ENCODE results near the gene MIPOL1.

Gene MIPOL1

GRCh38 chr14:37571391-37571790 lies 373.7 kb downstream of the MIPOL1 start:
- no peak for TF ChIP-seq CTCF (IDR thresholded peaks at IDR 0.05)

GRCh38 chr14:37573356-37573755 lies 375.6 kb downstream of the MIPOL1 start:
- Histone ChIP-seq H3K36me3 (no peaks in the 10 kb centered on the region), H3K4me3 (ENCODE audit: low read depth in 1 of 2, low read length in 1 of 2) (no peak overlapping the region), H3K27ac (no peak overlapping the region), H3K27me3 (no peaks in the 10 kb centered on the region), H3K4me1 (ENCODE audit: control insufficient read depth in 1 of 2, insufficient read depth in 1 of 2, low read depth in 1 of 2, low read length in 1 of 2) (no peaks in the 10 kb centered on the region), H3K9me3 (no peaks in the 10 kb centered on the region)
- no peak for TF ChIP-seq CTCF (IDR thresholded peaks at IDR 0.05)

More at GRCh38 chr14:37571391-37571790, 373.7 kb downstream of the MIPOL1 start:
- Histone ChIP-seq H3K9me3 (no peaks in the 10 kb centered on the region), H3K27me3 (no peaks in the 10 kb centered on the region), H3K27ac (no peak overlapping the region), H3K4me3 (ENCODE audit: low read depth in 1 of 2, low read length in 1 of 2) (no peak overlapping the region), H3K4me1 (ENCODE audit: control insufficient read depth in 1 of 2, insufficient read depth in 1 of 2, low read depth in 1 of 2, low read length in 1 of 2) (no peaks in the 10 kb centered on the region), H3K36me3 (no peaks in the 10 kb centered on the region)

GRCh38 chr14:37579274-37579673 lies 381.5 kb downstream of the MIPOL1 start:
- no peaks in the 10 kb centered on the region for H3K4me1 ChIP-seq (ENCODE audit: control insufficient read depth in 1 of 2, insufficient read depth in 1 of 2, low read depth in 1 of 2, low read length in 1 of 2)
- no peak overlapping the region for H3K4me3 ChIP-seq (ENCODE audit: low read depth in 1 of 2, low read length in 1 of 2)
- H3K27me3 ChIP-seq: peaks cover 48% of the 10 kb centered on the region
- H3K9me3 ChIP-seq: no peaks in the 10 kb centered on the region
- H3K27ac ChIP-seq: no peak overlapping the region
- H3K36me3 ChIP-seq: no peaks in the 10 kb centered on the region
- TF ChIP-seq CTCF (IDR thresholded peaks at IDR 0.05): no peak

- peaks cover 57% of the 10 kb centered on the region for H3K27me3 ChIP-seq
- no peaks in the 10 kb centered on the region for H3K36me3 ChIP-seq
- TF ChIP-seq CTCF (IDR thresholded peaks at IDR 0.05): no peak
- no peak overlapping the region for H3K27ac ChIP-seq
- H3K4me3 ChIP-seq (ENCODE audit: low read depth in 1 of 2, low read length in 1 of 2): no peak overlapping the region
- H3K9me3 ChIP-seq: no peaks in the 10 kb centered on the region
- H3K4me1 ChIP-seq (ENCODE audit: control insufficient read depth in 1 of 2, insufficient read depth in 1 of 2, low read depth in 1 of 2, low read length in 1 of 2): no peaks in the 10 kb centered on the region
Measured at GRCh38 chr14:37580146-37580545, 382.4 kb downstream of the MIPOL1 start.

- H3K27me3 ChIP-seq: peaks cover 91% of the 10 kb centered on the region
- H3K9me3 ChIP-seq: no peaks in the 10 kb centered on the region
- H3K27ac ChIP-seq: no peak overlapping the region
- H3K36me3 ChIP-seq: no peaks in the 10 kb centered on the region
- TF ChIP-seq CTCF (IDR thresholded peaks at IDR 0.05): no peak
- no peak overlapping the region for H3K4me3 ChIP-seq (ENCODE audit: low read depth in 1 of 2, low read length in 1 of 2)
- H3K4me1 ChIP-seq (ENCODE audit: control insufficient read depth in 1 of 2, insufficient read depth in 1 of 2, low read depth in 1 of 2, low read length in 1 of 2): no peaks in the 10 kb centered on the region
Measured at GRCh38 chr14:37583358-37584210, 385.8 kb downstream of the MIPOL1 start.
